Measurements from ENCODE around the gene EIF4G3.
"Not testable (repeated sequence)": the region's sequence is repeated elsewhere in the genome, so short reads cannot be mapped to it uniquely, and the experiment has no call there.

EIF4G3 gene

DNA sequence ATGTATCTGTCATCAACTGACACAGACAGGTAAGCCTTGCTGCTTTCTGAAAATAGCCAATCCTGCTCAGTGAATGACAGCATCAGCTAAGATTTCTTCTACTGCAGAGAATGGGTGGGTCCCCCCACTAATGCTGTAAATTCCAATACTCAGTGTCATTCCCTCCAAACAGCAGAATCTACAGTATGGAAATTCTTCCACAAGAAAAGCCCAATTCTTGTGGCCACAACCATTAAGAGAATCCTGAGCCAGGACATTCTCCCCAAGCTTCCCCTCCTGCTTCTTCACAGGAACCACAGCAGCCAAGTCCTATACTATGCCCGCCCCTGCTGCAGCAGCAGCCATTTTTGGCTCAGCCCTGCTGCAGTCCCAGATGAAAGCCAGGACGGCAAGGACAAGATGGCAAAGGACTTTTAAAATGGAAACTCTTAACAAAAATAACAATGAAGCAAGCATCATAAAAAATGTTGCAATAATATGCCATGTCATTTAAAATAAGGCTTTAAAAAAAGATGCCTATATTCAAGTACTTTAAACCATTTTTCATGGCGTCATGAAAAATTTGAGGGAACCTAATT lies 26.8 kb downstream of the EIF4G3 start:
- no peak for DNase-seq

DNA sequence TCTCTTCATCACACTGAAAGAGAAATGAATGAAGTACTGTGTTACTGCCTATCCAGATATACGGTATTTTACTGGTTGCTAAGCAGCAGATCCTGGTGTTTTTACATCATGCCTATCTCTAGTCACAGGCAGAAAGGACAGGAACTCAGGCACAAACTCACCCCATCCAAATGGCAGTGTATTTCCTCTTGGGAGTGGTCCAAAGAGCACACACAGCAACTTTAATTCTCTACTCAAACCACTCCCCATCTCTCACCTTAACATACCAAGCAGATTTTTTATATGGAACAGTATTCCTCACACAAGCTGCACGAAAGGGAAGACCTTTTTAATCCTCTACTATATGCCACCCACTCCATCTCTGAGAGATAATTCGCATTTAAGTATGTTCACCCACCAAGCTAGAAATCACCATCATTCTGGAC lies 27.3 kb downstream of the EIF4G3 start:
- DNase-seq, result no peak

DNA sequence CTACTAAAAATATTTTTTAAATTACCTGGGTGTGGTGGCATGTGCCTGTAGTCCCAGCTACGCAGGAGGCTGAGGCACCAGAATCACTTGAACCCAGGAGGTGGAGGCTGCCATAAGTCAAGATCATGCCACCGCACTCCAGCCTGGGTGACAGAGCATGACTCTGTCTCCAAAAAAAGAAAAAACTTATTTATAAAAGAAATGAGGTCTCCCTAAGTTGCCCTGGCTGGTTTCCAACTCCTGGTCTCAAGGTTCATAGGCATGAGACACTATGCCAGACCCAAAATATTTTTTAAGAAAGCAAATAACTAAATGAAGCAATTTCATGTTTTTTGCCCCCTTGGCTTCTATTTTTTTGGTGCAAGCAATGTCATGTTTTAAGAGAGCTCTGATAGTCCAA lies 32.9 kb downstream of the EIF4G3 start:
- DNase-seq, result no peak

DNA sequence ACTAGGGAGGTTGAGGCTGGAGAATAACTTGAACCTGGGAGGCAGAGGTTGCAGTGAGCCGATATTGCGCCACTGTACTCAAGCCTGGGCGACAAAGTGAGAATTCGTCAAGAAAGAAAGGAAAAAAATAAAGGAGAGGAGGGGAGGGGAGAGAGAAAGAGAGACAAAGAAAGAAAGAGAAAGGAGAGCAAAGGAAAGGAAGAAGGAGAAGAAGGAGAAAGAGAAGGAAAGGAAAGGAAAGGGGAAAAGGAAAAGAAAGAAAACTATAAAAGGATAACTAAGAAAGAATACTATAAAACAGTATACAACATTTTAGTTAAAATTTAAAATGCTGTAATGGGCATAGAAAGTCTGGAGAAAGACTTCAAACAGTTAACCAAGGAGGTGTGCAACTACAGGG lies 33.6 kb downstream of the EIF4G3 start:
- no peak for DNase-seq

DNA sequence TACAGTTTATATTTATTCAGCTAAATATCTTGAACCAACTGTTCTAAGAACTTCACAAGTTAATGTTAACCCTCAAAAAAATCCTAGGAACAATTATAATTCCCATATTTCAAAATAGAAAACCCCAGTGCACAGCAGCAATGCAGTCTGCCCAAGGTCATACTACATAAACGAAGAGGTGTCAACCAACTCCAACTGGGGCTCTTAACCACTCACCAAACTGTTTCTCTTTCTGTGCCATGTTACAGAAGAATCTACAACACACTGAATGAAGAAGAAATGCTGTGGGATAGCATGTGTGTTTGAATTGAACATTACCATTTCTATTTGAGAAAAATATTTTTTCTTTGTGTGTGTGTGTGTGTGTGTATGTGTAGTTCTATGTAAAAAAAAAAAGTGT lies 35.7 kb downstream of the EIF4G3 start:
- DNase-seq, result no peak

DNA sequence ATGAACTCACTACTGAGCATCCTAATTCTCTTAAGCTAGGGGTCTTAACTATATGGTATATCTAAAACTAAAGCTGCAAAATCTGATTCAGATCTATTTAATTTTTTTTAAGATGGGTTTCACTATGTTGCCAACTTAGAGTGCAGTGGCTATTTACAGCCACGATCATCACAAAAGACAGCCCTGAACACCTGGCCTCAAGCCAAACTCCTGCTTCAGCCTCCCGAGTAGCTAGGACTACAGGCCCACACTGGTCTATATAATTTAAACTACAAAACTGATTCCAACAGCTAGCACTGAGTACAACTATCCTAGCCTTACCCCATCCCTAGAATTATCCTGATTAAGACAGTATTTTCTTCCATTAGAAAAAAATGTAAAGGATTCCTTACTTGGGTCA lies 37.1 kb downstream of the EIF4G3 start:
- DNase-seq, result no peak

DNA sequence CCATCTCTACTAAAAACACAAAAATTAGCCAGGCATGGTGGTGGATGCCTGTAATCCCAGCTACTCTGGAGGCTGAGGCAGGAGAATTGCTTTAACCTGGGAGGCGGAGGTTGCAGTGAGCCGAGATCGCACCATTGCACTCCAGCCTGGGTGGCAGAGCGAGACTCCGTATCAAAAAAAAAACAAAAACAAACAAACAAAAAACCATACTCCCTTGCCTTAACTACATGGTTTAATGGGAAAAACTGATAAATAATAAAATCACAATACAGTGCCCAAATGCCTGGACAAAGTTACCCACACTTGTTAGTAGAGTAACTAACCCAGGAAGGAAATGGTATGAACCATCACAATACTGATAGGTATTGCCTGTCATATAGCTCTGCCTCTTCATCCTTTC lies 40.4 kb downstream of the EIF4G3 start:
- DNase-seq, result not testable (repeated sequence)

DNA sequence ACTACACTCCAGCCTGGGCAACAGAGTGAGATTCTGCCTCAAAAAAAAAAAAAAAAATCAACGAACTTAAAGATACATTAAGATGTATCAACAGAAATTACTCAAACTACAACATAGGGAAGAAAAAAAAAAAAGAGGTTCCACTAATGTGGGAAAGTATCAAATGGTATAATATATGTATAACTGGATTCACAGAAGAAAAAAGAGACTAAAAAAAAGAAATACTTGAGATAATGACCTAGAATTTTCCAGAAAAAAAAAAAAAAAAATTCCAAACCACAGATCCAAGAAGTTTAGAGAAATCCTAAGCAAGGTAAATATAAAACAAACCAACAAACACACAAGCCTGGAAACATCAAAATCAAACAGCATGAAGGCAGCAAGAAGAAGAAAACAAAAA lies 45.5 kb downstream of the EIF4G3 start:
- DNase-seq, result no peak

DNA sequence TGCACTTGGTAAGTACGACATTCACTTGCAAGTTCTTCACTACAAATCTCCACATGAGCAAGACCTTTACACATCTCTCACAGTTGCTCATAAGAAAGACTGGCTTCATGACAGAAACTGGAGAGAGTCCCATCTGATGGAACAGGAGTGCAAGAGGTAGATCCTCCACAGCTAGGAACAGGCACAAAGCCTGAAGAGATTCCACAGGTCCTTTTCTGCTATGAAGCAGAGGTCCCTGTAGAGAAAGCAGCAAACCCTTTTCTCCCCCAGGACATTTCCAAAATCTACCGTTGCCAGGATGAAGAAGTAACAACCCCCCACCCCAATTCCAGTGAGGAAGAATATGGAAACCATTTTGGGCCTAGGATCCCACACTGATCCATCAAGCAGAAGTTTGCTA lies 47.3 kb downstream of the EIF4G3 start:
- no peak for DNase-seq

DNA sequence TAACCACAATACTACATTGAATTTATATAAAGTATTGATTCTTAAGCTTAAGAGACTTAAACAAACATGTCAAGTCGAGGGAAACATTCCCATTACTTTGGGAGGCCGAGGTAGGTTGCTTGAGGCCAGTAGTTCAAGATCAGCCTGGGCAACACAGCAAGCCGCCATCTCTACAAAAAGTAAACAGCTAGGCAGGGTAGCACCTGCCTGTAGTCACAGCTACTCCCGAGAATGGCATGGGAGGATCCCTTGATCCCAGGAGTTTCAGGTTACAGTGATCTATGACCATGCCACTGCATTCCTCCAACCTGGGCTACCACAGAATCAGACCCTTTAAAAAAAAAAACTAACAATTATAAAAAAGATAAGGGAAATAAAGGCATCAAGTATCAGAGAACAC lies 50.4 kb downstream of the EIF4G3 start:
- DNase-seq, result no peak

DNA sequence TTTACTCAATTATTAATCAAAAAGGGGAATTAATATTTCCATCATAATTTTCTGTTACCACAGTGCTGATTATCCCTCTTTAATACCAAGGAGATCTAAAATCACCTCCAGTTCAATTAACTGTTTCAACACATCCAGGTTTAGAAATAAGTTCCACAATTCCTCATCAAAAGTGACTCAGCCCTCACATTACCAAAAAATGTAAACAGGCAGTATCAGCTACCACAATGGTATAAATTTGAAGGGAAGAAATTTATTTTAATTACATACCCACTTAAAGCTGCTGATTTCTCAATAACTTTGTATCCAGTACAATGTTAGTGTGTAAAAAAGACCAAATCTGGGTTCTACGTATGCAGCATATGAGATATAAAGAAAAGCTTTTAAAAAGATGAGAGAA lies 51.9 kb downstream of the EIF4G3 start:
- DNase-seq, result no peak

DNA sequence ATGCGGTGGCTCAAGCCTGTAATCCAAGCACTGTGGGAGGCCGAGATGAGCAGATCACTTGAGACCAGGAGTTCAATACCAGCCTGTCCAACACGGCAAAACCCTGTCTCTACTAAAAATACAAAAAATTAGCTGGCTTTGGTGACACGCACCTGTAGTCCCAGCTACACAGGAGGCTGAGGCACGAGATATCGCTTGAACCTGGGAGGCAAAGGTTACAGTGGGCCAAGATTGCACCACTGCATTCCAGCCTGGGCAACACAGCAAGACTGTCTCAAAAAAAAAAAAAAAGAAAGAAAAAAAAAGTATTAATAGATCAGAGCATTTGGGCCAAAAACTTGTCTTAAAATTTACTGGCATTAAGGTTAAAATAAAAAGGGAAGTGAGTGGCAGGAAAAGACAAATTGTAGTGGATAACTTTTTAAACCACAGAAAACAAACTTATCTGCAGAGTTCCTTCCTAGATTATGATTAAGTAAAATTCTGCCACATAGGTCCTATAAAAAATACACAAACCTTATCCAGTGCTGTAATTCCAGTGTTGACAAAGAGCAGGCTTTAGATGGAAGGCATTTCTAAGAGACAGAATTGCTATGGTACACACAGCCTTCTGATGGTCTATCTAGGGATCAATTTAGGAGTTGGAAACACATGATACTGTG lies 53.3 kb downstream of the EIF4G3 start:
- DNase-seq, result no peak

DNA sequence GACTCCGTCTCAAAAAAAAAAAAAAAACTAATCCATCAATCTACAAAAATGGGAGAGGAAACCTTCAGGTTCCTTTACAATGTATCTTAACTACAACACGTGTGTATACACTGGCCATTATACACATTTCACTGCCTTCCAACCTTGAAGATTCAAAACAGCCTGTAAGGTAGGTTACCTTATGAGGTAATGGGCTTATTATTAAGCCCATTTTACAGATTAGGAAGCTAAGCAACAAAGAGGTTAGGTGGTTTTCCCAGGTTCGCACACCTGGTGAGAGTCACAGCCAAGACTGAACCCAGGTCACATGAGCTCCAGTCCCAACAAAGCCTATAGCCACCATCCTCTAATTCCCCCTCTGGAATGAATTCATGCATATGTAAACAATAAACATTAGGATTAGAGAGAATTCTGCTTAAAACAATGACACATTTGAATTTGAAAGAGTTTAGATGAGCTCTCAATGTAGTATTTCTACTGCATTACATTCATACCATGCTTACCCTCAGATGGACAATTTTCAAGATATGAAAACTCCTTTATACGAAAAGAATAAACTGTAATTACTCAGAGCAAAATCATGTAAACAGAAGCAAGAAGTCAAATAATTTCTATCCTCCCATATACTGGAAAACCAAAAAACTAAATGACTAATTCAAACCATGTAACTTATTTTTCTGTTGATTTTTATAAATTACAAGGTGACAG lies 54.8 kb downstream of the EIF4G3 start:
- no peak for DNase-seq

DNA sequence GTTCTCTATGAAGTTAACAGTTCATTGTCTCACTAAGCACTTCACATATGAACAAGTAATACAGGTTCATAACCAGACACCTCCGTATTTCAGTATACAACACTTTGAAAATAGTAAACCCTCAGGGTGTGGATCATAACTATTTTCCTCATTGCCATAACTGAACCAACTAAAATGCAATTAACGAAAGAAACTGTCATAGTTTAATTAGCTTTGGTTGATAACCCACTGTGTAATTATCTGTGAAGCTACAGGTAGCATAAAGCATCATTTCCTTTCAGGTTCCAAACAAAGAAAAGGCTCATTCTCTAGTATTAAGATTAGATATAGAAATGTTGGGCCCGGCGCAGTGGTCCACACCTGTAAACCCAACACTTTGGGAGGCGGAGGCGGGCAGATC lies 58.5 kb downstream of the EIF4G3 start:
- no peak for DNase-seq

DNA sequence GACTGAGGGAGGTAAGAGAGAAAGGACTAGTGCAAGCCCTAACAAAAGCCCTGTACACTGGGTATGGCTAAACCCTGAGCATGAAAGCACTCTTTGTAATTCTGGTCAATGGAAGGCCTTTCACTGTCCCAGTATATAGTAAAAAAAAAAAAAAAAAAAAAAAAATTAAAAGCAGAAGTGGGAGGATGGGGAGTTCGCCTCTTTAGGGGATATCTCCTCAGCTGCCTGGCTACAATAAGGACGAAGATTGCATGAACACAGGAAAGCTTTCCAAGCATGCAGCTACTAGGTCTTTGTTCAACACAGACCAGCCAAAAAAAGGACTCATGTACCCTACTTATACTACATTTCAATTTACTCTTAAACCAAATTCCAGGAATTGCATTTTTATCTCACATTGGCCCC lies 59.1 kb downstream of the EIF4G3 start:
- no peak for DNase-seq

DNA sequence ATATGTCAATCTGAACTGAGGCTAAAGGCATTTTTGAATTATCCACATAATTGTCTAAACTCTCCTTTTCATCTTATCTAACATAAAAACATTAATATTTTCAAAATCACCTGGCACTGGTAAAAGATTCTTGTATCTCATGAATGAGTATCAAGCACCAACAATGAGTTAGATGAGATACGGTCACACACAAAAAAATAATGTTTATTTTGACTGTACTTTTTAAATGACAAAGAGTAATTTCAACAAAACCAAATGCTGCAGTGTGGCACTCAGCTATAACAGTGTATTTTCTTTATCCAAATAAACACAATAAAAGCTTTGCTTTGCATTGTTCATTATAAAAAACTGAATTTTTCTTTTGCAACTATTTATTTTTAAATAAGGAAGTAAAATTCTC lies 59.5 kb downstream of the EIF4G3 start:
- no peak for DNase-seq

DNA sequence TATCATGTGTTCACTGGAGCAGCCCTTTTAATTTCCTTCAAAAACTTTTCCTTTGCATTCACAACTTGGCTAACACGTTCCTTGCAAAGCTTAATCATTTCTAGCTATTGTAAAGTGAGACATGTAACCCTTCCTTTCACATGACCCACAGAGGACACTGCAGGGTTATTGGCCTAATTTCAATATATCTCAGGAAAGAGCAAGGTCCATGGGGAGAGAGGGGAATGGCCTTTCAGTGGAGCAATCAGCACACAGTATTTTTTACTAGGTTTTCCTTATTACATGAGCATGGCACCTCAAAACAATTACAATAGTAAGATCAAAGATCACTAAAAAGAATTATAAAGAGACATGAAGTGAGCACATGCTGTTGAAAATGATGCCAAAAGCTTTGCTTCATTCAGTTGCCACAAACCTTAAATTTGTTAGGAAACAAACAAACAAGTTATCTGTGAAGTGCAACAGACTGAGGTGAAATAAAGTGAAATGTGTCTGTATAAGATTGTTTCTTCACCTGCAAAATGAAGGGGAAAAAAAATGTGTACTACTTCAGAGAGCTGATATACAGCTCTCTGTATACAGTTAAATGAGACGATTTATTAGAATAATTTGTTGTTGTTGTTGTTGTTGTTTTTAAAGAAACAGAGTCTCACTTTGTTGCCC lies 61.5 kb downstream of the EIF4G3 start:
- no peak for DNase-seq

DNA sequence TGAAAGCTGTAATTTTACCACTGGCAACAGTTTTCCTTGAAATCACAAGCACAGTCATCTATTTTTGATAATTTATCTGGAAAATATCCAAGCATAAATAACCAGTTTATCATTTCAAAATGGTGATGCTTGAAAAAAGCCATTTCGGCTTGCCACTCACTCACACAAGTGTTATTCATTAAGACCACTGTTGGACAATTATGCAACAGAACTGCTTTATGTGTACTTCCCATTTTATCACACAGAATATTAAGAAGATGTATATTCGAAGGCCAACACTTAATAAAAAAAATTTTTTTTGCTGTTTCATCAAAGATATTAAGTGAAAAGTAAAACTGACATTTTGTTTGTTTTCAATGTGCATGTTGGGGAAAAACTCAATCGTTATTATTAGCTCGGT lies 62.3 kb downstream of the EIF4G3 start:
- DNase-seq, result no peak

DNA sequence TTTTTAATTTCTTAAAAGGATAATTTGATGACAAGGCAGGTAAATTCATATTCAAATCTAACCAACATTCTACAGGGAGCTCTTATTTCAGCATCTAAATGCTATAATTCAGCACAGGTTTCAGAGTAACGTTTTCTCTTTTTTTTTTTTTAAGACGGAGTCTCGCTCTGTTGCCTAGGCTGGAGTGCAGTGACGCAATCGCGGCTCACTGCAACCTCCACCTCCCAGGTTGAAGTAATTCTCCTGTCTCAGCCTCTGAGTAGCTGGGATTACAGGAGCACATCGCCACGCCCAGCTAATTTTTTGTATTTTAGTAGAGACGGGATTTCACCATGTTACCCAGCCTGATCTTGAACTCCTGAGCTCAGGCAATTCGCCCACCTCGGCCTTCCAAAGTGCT lies 66.5 kb downstream of the EIF4G3 start:
- no peak for DNase-seq

DNA sequence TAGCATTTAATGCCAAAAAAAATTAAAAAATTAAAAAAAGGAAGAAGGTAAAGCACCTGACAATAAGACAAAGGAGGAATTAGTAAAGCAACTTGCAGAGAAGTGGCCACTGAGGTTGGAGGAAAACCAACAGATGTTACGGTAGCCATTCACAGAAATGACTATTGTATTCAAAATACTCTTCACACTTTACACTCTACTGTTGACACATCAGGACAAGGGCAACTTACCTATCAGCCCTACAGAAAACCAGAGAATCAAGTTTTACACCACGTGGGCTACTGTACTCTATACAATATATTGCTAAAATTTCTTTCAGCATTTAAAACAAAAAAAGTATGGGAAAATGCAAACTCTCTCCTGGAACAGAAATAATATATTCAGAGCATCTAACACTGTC lies 70.0 kb downstream of the EIF4G3 start:
- no peak for DNase-seq

DNA sequence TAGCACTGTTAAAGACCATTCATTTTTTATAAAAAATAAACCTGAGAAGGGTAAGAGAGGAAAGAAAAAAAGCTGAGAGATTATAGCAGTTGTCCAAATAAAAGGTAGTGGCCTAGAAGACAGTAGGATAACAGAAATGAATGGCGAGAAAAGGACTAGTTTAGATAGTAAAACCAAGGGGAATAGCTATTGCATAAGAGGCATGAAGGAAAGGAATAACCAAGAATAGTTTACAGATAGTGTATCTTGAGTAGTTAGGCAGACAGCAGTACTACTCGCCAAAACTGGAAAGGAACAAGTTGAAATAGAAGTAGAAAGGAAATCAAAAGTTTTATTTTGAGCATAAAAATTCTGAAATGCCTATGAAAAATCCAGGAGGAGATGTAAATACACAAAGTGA lies 70.5 kb downstream of the EIF4G3 start:
- DNase-seq, result no peak

DNA sequence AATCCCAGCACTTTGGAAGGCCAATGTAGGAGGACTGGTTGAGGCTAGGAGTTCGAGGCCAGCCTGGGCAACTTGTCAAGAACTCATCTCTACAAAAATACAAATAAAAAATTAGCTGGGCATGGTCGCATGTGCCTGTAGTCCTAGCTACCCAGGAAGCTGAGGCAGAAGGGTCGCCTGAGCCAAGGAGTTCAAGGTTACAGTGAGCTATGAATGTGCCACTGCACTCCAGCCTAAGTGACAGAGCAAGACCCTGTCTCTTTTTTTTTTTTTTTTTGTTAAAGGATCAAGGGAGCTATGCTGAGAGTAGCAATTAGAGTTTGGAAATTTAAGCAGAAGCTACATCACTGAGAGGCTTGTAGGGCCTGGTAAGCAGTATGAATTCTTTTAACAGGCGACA lies 70.9 kb downstream of the EIF4G3 start:
- DNase-seq, result no peak

DNA sequence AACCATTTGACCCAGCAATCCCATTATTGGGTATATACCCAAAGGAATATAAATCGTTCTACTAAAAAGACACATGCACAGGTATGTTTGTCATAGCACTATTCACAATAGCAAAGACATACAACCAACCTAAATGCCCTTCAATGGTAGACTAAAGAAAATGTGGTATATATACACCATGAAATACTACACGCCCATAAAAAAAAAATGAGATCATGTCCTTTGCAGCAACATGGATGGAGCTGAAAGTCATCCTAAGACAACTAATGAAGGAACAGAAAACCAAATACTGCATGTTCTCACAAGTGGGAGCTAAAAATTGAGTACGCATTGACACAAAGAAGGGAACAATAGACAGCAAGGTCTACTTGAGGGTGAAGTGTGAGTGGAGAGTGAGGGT lies 72.0 kb downstream of the EIF4G3 start:
- DNase-seq, result no peak

DNA sequence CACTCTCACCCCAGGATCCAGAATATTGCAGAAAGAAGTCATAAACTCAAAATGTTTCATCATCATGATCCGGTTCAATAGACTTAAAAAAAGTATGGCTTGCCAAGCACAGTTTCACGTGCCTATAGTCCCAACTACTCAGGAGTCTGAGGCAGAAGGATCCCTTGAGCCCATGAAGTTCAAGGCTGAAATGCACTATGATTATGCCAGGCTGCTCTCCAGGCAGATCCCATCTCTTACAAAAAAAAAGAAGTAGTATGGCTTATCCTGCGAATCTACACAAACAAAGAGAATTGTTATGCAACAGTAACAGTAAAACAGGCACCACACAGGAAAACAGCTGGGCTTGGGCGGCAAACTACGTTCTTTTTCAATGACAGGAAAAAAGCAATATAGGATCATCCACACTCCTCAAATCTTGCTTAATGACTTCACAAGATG lies 76.2 kb downstream of the EIF4G3 start:
- no peak for DNase-seq

All from activated CD8-positive, alpha-beta memory T cell treated with anti-CD3 and anti-CD28 coated beads, Interleukin-2, amount 50 U/mL, for 4 hours (primary cell).